ENCODE measurements around the gene GNB5. TPM values are rescaled to one million over a fixed set of nuclear protein-coding genes. Genes with fewer than 3 reads are reported as not detected.

GNB5 gene
- total RNA-seq, 3 donors from 2014 or later = 9.0 to 12.8 (median 10.0) TPM

DNA sequence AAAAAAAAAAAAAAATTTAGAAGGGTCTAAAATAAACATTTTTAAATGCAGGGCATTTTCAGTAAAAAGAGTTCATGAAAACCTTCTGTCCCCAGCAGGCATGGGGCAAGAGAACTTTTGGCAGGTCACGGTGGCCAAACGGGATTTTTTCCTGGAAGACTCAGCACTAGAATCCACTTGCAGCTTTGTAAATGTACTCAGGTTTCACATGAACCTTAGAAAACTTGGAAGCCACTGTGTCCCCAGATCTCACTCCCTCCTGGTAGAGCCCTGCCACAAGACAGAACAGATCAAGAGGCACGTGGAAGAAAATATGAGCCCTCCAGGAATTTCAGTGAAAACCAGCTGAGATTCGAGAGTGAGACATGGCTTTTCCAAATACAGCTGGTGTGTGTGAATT lies 2.1 kb upstream of the GNB5 start:
- Mint-ChIP-seq H3K4me1 (ENCODE audit: low read depth) (no peaks in the 10 kb centered on the region), H3K9me3 (no peaks in the 10 kb centered on the region), H3K36me3 (ENCODE audit: insufficient read depth) (no peaks in the 10 kb centered on the region)

DNA sequence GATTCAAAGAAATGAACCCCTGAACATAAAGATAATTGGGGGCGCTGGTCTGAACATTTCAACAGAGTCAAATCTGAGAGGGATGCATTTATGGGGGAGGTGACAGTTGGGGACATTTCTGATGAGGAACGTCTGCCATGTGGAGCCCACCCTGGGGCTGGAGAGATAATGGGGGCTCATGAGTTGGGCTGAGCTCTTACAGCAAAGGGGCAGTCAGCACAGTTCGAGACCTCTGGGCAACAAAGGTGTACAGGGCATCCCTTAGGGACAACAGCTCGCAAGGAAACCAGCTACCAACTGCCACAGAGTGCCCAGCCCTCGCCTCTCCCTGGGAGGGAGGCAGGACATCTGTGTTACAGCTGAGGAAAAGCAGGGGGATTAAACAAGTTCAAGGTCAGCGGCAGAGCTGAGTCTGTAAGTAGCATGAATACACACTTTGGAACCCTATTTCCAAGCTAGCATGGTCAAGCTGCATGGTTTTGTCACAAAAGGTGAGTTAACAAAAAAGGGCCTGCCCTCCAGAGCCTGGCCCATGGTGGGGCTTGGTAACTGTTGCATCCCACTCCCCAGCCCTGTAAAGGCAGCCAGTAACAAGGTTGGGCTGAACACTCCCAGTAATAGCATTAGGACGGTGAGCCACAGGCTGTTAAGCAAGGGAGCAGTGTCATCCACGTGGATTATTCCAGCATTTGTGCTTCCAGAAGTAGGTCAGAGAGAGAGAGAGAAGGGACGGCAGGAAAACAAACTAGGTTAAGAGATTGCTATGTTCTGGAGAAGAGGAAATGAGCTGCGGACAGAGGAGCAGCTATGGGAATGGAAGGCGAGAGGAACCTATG lies 4.3 kb downstream of the GNB5 start:
- no peak for ATAC-seq
- DNase-seq = no peak
- Mint-ChIP-seq H3K4me1 (ENCODE audit: low read depth) (no peaks in the 10 kb centered on the region), H3K9me3 (no peaks in the 10 kb centered on the region), H3K27me3 (ENCODE audit: low read depth) (no peaks in the 10 kb centered on the region), H3K4me3 (no peak overlapping the region), H3K36me3 (ENCODE audit: insufficient read depth) (no peaks in the 10 kb centered on the region)

More for the DNA sequence above, 2.1 kb upstream of the GNB5 start:
- no peak for ATAC-seq
- Mint-ChIP-seq H3K4me3 (no peak overlapping the region), H3K27me3 (ENCODE audit: low read depth) (no peaks in the 10 kb centered on the region)
- DNase-seq = no peak

DNA sequence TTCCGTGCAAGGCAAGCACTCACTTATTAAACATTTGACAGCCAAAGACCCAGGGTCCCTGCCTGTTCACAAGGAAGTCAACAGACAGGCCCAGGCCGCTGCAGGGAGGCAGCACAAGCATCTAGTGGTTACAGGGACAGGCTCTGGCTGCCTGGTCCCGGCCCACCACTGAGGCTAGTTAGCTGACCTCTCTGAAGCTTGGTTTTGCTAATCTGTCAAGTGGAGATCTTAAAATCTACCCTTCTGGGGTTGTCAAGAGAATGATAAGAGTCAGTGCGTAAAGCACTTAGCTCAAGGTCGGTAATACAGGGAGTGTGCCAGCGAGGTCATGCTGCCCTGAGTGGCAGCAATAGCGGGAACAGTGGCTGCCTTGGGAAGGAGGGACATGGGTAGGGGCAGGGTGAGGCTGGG lies 6.0 kb downstream of the GNB5 start:
- no peaks in the 10 kb centered on the region for H3K36me3 Mint-ChIP-seq (ENCODE audit: insufficient read depth)
- DNase-seq = no peak
- ATAC-seq = no peak

DNA sequence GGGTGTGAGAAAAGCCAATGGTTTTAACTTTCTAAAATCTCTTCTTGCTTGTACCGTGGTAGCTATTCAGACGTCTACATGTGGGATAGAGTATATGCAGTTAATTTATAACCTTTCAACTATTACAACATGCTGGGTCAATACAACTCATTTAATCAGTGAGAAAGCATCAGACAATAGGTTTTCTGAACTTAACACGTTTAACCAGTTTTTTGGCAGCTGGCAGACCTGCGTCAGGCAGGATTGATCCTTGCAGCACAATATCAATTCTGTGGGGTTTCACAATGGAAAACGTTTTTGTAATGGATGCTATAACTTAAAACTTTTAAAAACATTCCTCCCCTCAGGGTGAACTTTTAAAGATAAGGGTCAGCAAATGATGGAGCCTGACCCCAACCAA lies 6.5 kb downstream of the GNB5 start:
- no peaks in the 10 kb centered on the region for H3K27me3 Mint-ChIP-seq (ENCODE audit: low read depth)
- H3K9me3 Mint-ChIP-seq = no peaks in the 10 kb centered on the region
- no peaks in the 10 kb centered on the region for H3K36me3 Mint-ChIP-seq (ENCODE audit: insufficient read depth)
- peaks cover 8% of the 10 kb centered on the region for H3K4me1 Mint-ChIP-seq (ENCODE audit: low read depth)
- DNase-seq = no peak
- ATAC-seq = no peak
- H3K4me3 Mint-ChIP-seq = no peak overlapping the region

More for the DNA sequence above, 6.0 kb downstream of the GNB5 start:
- Mint-ChIP-seq H3K4me3 (no peak overlapping the region), H3K9me3 (no peaks in the 10 kb centered on the region), H3K27me3 (ENCODE audit: low read depth) (no peaks in the 10 kb centered on the region), H3K4me1 (ENCODE audit: low read depth) (peaks cover 8% of the 10 kb centered on the region)

DNA sequence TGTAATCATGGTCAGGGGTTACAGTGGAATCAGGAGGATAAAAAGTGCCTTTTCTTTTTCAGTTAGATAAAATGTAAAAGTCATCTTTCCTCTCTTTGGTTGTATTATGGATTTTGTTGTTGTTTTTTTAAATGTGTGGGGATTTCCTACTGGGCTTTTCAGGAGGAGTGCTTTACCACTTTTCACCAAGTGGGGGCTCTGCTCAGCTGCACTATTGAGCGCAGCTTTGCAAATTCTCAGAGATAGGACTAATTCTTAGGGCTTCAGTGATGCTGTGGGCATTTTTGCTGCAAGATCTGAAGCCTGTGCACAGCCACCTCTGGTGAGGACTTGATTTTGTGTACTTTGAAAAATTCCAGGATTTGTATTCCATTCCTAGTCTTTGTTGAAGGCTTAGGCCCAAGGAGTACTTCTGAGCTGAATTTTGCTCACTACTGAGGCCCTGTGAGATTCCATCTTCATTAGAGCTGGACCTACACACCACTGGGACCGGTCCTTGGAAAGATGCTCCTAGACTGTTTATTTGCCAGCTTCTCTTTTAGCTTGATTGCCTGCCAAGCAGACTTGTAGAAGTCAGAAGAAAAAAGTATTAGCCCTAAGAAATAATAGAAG lies 7.5 kb downstream of the GNB5 start:
- peaks cover 13% of the 10 kb centered on the region for H3K4me1 Mint-ChIP-seq (ENCODE audit: low read depth)
- H3K9me3 Mint-ChIP-seq = no peaks in the 10 kb centered on the region
- DNase-seq = no peak
- no peaks in the 10 kb centered on the region for H3K36me3 Mint-ChIP-seq (ENCODE audit: insufficient read depth)
- no peaks in the 10 kb centered on the region for H3K27me3 Mint-ChIP-seq (ENCODE audit: low read depth)
- H3K4me3 Mint-ChIP-seq = no peak overlapping the region
- no peak for ATAC-seq

DNA sequence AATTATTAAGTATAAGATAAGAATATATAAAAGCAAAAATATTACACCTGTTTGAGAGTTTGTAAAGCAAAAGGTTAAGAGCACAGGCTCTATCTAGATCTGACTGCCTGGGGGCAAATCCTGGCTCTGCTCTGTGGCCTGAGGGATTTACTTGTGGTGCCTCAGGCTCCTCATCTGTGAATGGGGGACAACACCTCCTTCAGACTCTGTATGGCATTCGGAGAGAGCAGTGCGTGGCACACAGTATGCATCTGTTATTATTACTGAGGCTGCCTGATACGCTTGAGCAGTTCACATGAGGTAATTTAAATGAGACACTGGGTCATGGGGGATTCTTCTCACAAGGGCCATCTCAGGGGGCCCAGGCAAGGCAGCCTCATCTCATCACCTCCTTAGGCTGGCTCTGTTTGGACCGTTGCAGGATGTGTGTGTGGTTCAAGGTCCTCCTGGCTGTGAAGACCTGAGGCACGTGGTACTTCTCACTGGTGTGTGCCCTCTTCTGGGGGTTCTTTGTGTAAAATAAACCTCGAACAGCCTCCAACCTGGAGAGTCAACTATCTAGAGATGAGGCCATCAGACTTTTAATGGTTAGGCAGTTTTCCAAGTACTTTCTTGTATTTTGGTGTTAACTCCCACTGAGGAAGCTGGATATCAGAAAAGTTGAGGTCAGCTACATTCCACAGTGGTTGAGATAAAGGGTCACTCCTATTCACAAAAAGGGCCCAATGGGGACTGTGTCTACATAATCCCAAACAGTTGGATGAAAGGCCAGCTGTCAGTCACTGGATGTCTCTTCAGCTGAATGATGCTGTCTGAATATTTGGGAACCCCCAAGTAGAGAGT lies 9.0 kb downstream of the GNB5 start:
- Mint-ChIP-seq H3K4me3 (no peak overlapping the region), H3K4me1 (ENCODE audit: low read depth) (peaks cover 24% of the 10 kb centered on the region), H3K27me3 (ENCODE audit: low read depth) (no peaks in the 10 kb centered on the region)

DNA sequence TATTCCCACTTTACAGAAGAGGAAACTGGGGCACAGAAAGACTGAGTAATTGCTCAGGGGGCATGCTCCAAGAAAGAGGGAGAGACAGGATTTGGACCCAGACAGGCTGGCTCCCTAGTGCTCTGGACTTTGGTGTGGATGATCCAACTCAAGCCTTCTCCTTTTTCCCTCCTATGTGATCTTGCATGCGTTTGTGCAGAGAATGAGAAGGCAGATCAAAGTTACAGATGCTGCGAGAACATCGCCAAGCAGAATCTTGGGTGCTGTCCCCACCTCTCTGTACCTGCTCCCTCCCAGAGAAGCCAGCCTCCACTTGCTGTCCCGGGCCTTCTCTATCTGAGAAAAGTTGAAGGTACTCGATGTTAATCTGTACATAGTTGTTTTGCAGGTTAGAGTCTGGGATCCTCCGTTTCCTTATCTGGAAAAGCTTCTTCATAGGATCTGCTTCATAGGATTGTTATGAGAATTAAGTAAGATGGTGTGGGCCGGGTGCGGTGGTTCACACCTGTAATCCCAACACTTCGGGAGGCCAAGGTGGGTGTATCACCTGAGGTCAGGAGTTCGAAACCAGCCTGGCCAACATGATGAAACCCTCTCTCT lies 10.2 kb downstream of the GNB5 start:
- Mint-ChIP-seq H3K36me3 (ENCODE audit: insufficient read depth) (no peaks in the 10 kb centered on the region), H3K4me1 (ENCODE audit: low read depth) (peaks cover 29% of the 10 kb centered on the region), H3K9me3 (no peaks in the 10 kb centered on the region), H3K27me3 (ENCODE audit: low read depth) (no peaks in the 10 kb centered on the region), H3K4me3 (peak overlapping the region; percentile 84)
- DNase-seq (no peak), ATAC-seq (no peak)

More for the DNA sequence above, 9.0 kb downstream of the GNB5 start:
- H3K36me3 Mint-ChIP-seq (ENCODE audit: insufficient read depth) = no peaks in the 10 kb centered on the region
- DNase-seq (no peak), ATAC-seq (no peak)
- H3K9me3 Mint-ChIP-seq = no peaks in the 10 kb centered on the region

DNA sequence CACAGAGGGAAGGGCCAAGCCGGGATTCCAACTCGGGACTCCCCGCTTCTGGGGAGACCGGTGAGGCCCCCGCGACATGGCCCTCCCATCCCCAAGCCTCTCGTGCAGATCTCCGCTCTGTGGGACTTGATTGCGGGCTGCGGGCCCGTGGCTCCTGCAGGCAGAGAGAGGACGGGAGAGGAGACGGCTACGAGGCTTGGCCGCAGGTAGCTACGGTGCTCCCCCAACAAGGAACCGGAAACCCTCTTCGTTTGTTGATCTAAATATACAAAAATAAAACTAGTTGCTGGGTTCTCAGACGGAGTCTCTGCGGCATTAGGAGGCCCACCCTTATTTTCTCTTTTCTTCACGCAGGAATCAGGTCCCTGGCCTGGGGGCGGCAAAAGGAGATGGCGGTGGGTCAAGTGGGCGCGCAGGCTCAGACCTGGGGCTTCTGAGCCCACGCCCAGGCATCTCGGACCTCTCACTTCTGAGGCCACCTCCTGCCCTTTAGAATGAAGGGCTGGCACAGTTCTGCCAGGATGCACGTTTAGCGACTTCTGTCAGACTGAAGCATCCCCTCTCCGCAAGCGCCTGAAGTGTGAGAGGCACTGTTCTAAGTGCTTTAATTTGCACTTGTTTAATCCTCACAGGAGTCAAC lies 10.9 kb downstream of the GNB5 start:
- H3K4me1 Mint-ChIP-seq (ENCODE audit: low read depth) = peaks cover 29% of the 10 kb centered on the region
- H3K9me3 Mint-ChIP-seq = no peaks in the 10 kb centered on the region
- peak overlapping the region; percentile 84 for H3K4me3 Mint-ChIP-seq
- H3K36me3 Mint-ChIP-seq (ENCODE audit: insufficient read depth) = no peaks in the 10 kb centered on the region
- DNase-seq (peak; percentile 12), ATAC-seq (peak; percentile 11 to 19)
- H3K27me3 Mint-ChIP-seq (ENCODE audit: low read depth) = no peaks in the 10 kb centered on the region

- Mint-ChIP-seq H3K4me3 (peak overlapping the region; percentile 88), H3K4me1 (ENCODE audit: low read depth) (peaks cover 29% of the 10 kb centered on the region), H3K9me3 (no peaks in the 10 kb centered on the region), H3K36me3 (ENCODE audit: insufficient read depth) (no peaks in the 10 kb centered on the region), H3K27me3 (ENCODE audit: low read depth) (no peaks in the 10 kb centered on the region)
- ATAC-seq (peak; percentile 91 to 94), DNase-seq (peak; percentile 78)
Measured at GRCh38 chr15:52179278-52180195, 11.7 kb downstream of the GNB5 start.

- no peak for ATAC-seq
- peak overlapping the region; percentile 88 for H3K4me3 Mint-ChIP-seq
- H3K27me3 Mint-ChIP-seq (ENCODE audit: low read depth) = no peaks in the 10 kb centered on the region
- no peak for DNase-seq
- H3K9me3 Mint-ChIP-seq = no peaks in the 10 kb centered on the region
- H3K36me3 Mint-ChIP-seq (ENCODE audit: insufficient read depth) = no peaks in the 10 kb centered on the region
- H3K4me1 Mint-ChIP-seq (ENCODE audit: low read depth) = peaks cover 30% of the 10 kb centered on the region
Measured at GRCh38 chr15:52178765-52179164, 12.4 kb downstream of the GNB5 start.

- no peaks in the 10 kb centered on the region for H3K9me3 Mint-ChIP-seq
- no peaks in the 10 kb centered on the region for H3K27me3 Mint-ChIP-seq (ENCODE audit: low read depth)
- ATAC-seq (no peak), DNase-seq (no peak)
- H3K4me3 Mint-ChIP-seq = no peak overlapping the region
- peaks cover 2% of the 10 kb centered on the region for H3K36me3 Mint-ChIP-seq (ENCODE audit: insufficient read depth)
- H3K4me1 Mint-ChIP-seq (ENCODE audit: low read depth) = peaks cover 44% of the 10 kb centered on the region
Measured at GRCh38 chr15:52172869-52173268, 18.3 kb downstream of the GNB5 start.

DNA sequence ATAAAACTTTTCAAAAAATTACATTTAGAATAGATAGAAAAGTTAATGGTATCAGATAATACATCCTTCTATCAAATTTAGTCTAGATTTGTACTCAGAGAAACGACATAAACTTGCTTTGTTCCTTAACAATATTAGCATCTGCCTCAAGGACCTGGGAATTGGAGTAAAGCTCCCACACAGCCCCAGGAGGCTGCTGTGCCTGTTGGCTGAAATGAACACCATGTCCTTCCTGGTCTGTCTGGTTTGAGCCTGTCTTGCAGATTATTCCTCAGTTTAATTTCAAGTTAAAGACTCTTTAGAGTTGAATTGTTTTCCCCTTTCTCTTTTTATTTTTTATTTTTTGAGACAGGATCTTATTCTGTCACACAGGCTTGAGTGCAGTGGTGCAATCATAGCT lies 19.4 kb downstream of the GNB5 start:
- Mint-ChIP-seq H3K36me3 (ENCODE audit: insufficient read depth) (peaks cover 2% of the 10 kb centered on the region), H3K9me3 (no peaks in the 10 kb centered on the region), H3K4me1 (ENCODE audit: low read depth) (peaks cover 46% of the 10 kb centered on the region), H3K27me3 (ENCODE audit: low read depth) (no peaks in the 10 kb centered on the region), H3K4me3 (no peak overlapping the region)
- ATAC-seq (no peak), DNase-seq (no peak)

DNA sequence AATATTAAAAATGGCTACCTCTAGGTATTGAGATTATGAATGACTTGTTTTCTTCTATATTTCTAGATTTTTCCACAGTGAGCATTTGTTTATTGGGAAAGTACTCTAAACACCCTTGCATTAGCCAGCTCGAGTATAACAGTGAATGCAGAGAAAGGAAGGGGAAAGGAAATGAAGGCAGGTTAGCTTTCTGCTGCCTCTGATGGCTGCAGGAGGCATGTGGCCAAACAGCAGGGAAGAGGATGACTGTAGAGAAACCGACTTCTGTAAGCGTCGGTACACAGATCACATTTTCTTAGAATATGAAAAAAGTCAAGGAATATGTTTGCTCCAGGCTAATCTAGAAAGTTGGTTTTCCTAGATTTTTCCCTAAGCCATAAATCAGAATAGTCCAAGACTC lies 19.8 kb downstream of the GNB5 start:
- ATAC-seq (peak; percentile 67 to 74), DNase-seq (no peak)
- H3K27me3 Mint-ChIP-seq (ENCODE audit: low read depth) = no peaks in the 10 kb centered on the region
- peaks cover 46% of the 10 kb centered on the region for H3K4me1 Mint-ChIP-seq (ENCODE audit: low read depth)
- peak overlapping the region; percentile 45 for H3K4me3 Mint-ChIP-seq
- no peaks in the 10 kb centered on the region for H3K9me3 Mint-ChIP-seq
- H3K36me3 Mint-ChIP-seq (ENCODE audit: insufficient read depth) = peaks cover 2% of the 10 kb centered on the region

Data from activated T-cell treated with anti-CD3 and anti-CD28 coated beads, Interleukin-2, amount 50 U/mL, for 4 hours (primary cell).